Heart left ventricle (tissue), 16 donors: ENCODE data around the gene STPG1. TPM values are rescaled to one million over a fixed set of nuclear protein-coding genes. Genes with fewer than 3 reads are reported as not detected.
A peak's percentile ranks its signal among the peaks of the same experiment; 100 is the strongest.

ENCODE experiments used
- ATAC-seq, 4 donors: fragments of 200-7000 bp; cut with Tn5 transposase; one replicate each; pipeline ENCODE4 v1.9.1; 2020 to 2022; ENCODE audit warnings: moderate library complexity in 4 of 4, mild to moderate bottlenecking in 3 of 4, moderate number of reproducible peaks in 1 of 4
- DNase-seq, 5 donors: peaks; one replicate each; pipeline ENCODE4 v3.0.0-alpha.2; 2020
- H3K27ac ChIP-seq, 12 donors: fragments of 200-600 bp; sonication (generic) in 4 of 12; one replicate each; pipeline versions ENCODE4 v1.5.0 to v1.8.0; 2016 to 2022; ENCODE audit warnings: mild to moderate bottlenecking in 2 of 12
- H3K27me3 ChIP-seq, 9 donors: fragments of 200-600 bp; sonication (generic) in 2 of 9; one replicate each; pipeline versions ENCODE4 v1.5.1 to v1.8.0; 2016 to 2022; ENCODE audit warnings: mild to moderate bottlenecking in 3 of 9
- H3K36me3 ChIP-seq, 9 donors: fragments of 200-600 bp; sonication (generic) in 2 of 9; one replicate each; pipeline versions ENCODE4 v1.5.0 to v1.8.0; 2018 to 2022; ENCODE audit warnings: mild to moderate bottlenecking in 2 of 9
- H3K4me1 ChIP-seq, 12 donors: fragments of 200-600 bp; sonication (generic) in 4 of 12; one replicate each; pipeline versions ENCODE4 v1.5.0 to v1.8.0; 2016 to 2022; ENCODE audit warnings: mild to moderate bottlenecking in 3 of 12
- H3K4me3 ChIP-seq, 12 donors: fragments of 200-600 bp; sonication (generic) in 4 of 12; one replicate each; pipeline versions ENCODE4 v1.5.0 to v1.8.0; 2017 to 2022; ENCODE audit warnings: mild to moderate bottlenecking in 9 of 12, moderate library complexity in 4 of 12
- H3K9me3 ChIP-seq, 12 donors: fragments of 200-600 bp; sonication (generic) in 4 of 12; one replicate each; pipeline versions ENCODE4 v1.5.0 to v1.8.0; 2016 to 2022; ENCODE audit warnings: mild to moderate bottlenecking in 1 of 12
- CTCF ChIP-seq, 12 donors: fragments of 200-600 bp; sonication (generic) in 4 of 12; IDR thresholded peaks; one replicate each; pipeline versions ENCODE4 v1.5.0 to v1.8.0; 2018 to 2022; ENCODE audit warnings: antibody characterized with exemption in 12 of 12, mild to moderate bottlenecking in 5 of 12
- POLR2A ChIP-seq, 2 donors: fragments of 450-650 bp; IDR thresholded peaks; one replicate each; pipeline ENCODE4 v1.6.1; 2017; ENCODE audit warnings: antibody characterized with exemption in 2 of 2, mild to moderate bottlenecking in 2 of 2, moderate library complexity in 2 of 2
- WGBS, 4 donors: extraction: QIAGEN DNeasy Blood & Tissue Kit in 2 of 4; methylation state at CpG; one replicate each; pipeline versions ENCODE4 v1.1.5 to v1.1.7; 2013 to 2018; 5-methylcytosine and 5-hydroxymethylcytosine counted together
- intact Hi-C, 10 donors: fragments of 100-400 bp; cut with DNase I; formaldehyde crosslinking; loops; one replicate each; pipeline versions ENCODE4 v1.11.1 to v1.14.2; 2022
- polyA plus RNA-seq, 2 donors: library from polyadenylated mRNA; stranded (reverse); fragments of 200-250 nt; gene quantifications; one replicate each; pipeline ENCODE4 v1.2.3, GENCODE V29; 2013
- total RNA-seq, 9 donors: library from RNA; depleted of rRNA in 2 of 9; stranded (reverse); fragments of >200 nt in 2 of 9; fragmentation: NEBNext Ultra II Directional in 3 of 9; extraction: Animal tissue kit (Norgen Biotek cat#: 25700) in 3 of 9; gene quantifications; one replicate each; pipeline versions ENCODE4 v1.1.0 to v1.2.4, GENCODE V29; 2016 to 2023
- donor health status: ischemic (EF 13 %, LVEDD 7.1; RV severe dilation, severe dysfunction).
- donor health status: healthy with polysubstance abuse.
- donor health status: DM: no; HTN: yes; CAD: no.
- donor health status: DM: no; HTN: no; CAD: no.
- donor health status: ischemic (EF 25% LVEDD 6.9; RV normal size, moderate dysfunction).
- donor health status: ischemic (EF 25% LVEDD 5.7; RV mildly dilated, moderate dysfunction).
- donor health status: healthy.
- donor health status: DM: yes; HTN: yes; CAD: no.
- donor health status: ischemic (EF 35%, LVEDD 5.7; RV mildly dilated, moderate dysfunction).
- donor health status: nonischemic (EF 11% LVEDD 7.7; RV severe dilation, severe dysfunction).
- donor health status: DM: yes; HTN: yes; CAD: no.
- donor health status: PGD.
- donor health status: ischemic (EF 29% LVEDD 5.4; RV normal size, mild dysfunction).
- donor health status: nonischemic (EF 23%, LVEDD 6.1; RV moderate dilation, normal function).

The STPG1 gene
- total and polyA plus RNA-seq, 11 donors, result 3.8 to 6.9 (median 4.8) TPM

- 83 to 93% (median 92%) methylated on average over 7 of the region's 7 CpGs for WGBS, 4 donors
- no peaks in the 10 kb centered on the region for H3K9me3 ChIP-seq
- ATAC-seq (no peak), DNase-seq (no peak)
- H3K27me3 ChIP-seq, result no peaks in the 10 kb centered on the region
- H3K27ac ChIP-seq, result no peak overlapping the region
- TF ChIP-seq CTCF (IDR thresholded peaks at IDR 0.05), result no peak
- no peak for TF ChIP-seq POLR2A (IDR thresholded peaks at IDR 0.05)
- H3K36me3 ChIP-seq, result peaks cover 0 to 18% (median 0%) of the 10 kb centered on the region in 9 donors
- H3K4me3 ChIP-seq, result no peak overlapping the region
- H3K4me1 ChIP-seq, result peaks cover 0 to 8% (median 0%) of the 10 kb centered on the region in 12 donors
- intact Hi-C loops, result no loop called here
These were observed 40.5 kb downstream of the STPG1 start for GRCh38 chr1:24373044-24373443.

DNA sequence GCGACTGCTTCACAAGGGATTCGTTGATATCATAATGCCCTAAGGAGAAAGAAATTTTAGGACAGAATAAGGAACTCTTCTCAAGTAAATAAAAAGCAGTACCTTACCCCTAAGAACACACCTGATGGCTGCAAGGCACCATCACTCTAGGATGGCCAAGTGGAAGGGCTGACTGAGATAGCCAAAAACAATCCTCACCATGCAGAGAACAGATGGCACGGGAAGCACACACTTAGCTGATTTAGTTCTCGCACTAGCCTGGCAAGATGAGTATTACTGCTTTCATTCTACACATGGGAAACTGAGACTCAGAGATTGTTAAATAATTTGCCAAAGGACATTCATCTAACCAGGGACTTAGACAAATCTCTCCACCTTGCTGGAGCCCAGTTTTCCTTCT is 43.8 kb downstream of the STPG1 start:
- Histone ChIP-seq H3K27me3 (no peaks in the 10 kb centered on the region), H3K9me3 (no peaks in the 10 kb centered on the region), H3K36me3 (peaks cover 0 to 12% (median 0%) of the 10 kb centered on the region in 9 donors), H3K27ac (no peak overlapping the region), H3K4me3 (no peak overlapping the region), H3K4me1 (peaks cover 0 to 14% (median 0%) of the 10 kb centered on the region in 12 donors)
- intact Hi-C loops, result no loop called here
- no peak for ATAC-seq
- DNase-seq, result no peak
- TF ChIP-seq CTCF (IDR thresholded peaks at IDR 0.05) (no peak), POLR2A (IDR thresholded peaks at IDR 0.05) (no peak)
- 92 to 96% (median 94%) methylated on average over 4 of the region's 4 CpGs for WGBS, 4 donors

DNA sequence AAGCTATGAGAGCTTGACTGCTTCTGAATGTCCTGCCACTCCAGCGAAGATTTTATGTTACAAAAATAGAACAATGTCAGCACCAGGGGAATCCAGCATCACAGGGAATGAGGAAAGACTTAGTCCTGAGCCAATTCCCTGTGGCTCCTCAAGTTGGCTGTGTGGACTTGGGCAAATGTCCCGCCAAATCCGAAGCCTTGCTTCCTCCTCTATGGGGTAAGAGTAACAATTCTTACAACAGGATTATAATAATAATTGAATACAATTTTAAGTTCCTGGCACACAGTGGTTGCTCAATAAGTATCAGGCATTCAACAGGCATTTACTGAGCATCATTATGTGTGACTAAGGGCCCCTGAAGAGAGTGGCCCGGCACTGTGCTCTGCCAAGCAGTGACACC is 44.4 kb downstream of the STPG1 start:
- intact Hi-C loops, result no loop called here
- no peak for TF ChIP-seq CTCF (IDR thresholded peaks at IDR 0.05)
- TF ChIP-seq POLR2A (IDR thresholded peaks at IDR 0.05), result no peak
- peaks cover 0 to 12% (median 0%) of the 10 kb centered on the region in 9 donors for H3K36me3 ChIP-seq
- H3K4me3 ChIP-seq, result no peak overlapping the region
- ATAC-seq (peak in 2 of 4 donors; percentile 30 to 83), DNase-seq (peak in 1 of 5 donors; percentile 46)
- H3K27ac ChIP-seq, result peak overlapping the region in 1 of 12 donors; percentile 29
- WGBS, 4 donors, result 63 to 92% (median 78%) methylated on average over 4 of the region's 4 CpGs
- no peaks in the 10 kb centered on the region for H3K27me3 ChIP-seq
- H3K9me3 ChIP-seq, result no peaks in the 10 kb centered on the region
- peaks cover 0 to 14% (median 0%) of the 10 kb centered on the region in 12 donors for H3K4me1 ChIP-seq

- H3K4me1 ChIP-seq, result peaks cover 0 to 14% (median 0%) of the 10 kb centered on the region in 12 donors
- H3K27ac ChIP-seq, result no peak overlapping the region
- intact Hi-C loops, result no loop called here
- TF ChIP-seq POLR2A (IDR thresholded peaks at IDR 0.05) (no peak), CTCF (IDR thresholded peaks at IDR 0.05) (no peak)
- WGBS, 4 donors, result 94 to 98% (median 97%) methylated on average over 8 to 9 of the region's 9 CpGs
- no peaks in the 10 kb centered on the region for H3K27me3 ChIP-seq
- no peaks in the 10 kb centered on the region for H3K9me3 ChIP-seq
- DNase-seq (no peak), ATAC-seq (no peak)
- H3K36me3 ChIP-seq, result peaks cover 0 to 12% (median 0%) of the 10 kb centered on the region in 9 donors
- H3K4me3 ChIP-seq, result no peak overlapping the region
These were observed 46.9 kb downstream of the STPG1 start for GRCh38 chr1:24366707-24367106.
